SU-DHL-6 (cell line): ENCODE results near the gene C18orf54.

Experiments
- EZH2phosphoT487 ChIP-seq: fragments of 200-600 bp; sonication (generic), shearing (Covaris generic); conservative IDR thresholded peaks from 2 replicates; pipeline ENCODE4 v1.6.1; 2018; ENCODE audit warnings: mild to moderate bottlenecking, antibody characterized with exemption, low read length, moderate library complexity, mixed read lengths
- TF ChIP-seq, protein P1 (sequence below): fragments of 200-600 bp; sonication (generic); IDR thresholded peaks from one replicate; pipeline ENCODE4 v1.5.1; 2017; ENCODE audit warnings: antibody characterized with exemption, mild to moderate bottlenecking, low read length, moderate library complexity; ENCODE audit not compliant: insufficient read depth, poor library complexity, severe bottlenecking

DNA sequence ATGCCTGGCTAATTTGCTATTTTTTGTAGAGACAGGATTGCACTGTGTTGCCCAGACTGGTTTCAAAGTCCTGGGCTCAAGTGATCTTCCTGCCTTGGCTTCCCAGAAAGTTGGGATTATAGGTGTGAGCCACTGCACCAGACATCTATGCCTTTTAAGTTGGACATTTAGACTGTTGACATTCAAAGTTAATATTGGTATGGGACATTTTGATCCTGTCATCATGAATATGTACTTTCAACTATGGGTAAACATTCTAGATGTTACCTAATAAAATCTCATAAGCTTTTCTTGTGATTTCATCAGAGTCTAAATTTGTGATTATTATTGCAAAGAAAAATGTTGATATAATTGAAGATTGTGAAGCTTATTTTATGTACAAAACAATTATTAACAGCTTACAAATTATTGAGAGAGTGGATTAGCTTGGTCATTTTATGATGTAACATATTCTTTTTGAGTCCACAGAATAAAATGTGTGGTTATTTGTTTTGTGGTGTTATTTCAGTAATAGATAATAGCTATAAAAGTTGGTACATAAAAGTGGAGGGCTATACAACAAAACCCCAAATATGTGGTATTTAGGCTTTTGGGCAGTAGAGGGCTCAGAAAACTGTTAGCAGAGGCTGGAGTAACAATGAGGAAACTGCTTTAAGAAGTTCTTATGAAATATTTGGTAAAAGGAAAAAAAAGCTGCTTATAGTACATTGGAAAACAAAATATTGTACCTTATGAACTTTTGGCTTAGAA is 41.5 kb upstream of the C18orf54 start:
- TF ChIP-seq, protein P1, sequence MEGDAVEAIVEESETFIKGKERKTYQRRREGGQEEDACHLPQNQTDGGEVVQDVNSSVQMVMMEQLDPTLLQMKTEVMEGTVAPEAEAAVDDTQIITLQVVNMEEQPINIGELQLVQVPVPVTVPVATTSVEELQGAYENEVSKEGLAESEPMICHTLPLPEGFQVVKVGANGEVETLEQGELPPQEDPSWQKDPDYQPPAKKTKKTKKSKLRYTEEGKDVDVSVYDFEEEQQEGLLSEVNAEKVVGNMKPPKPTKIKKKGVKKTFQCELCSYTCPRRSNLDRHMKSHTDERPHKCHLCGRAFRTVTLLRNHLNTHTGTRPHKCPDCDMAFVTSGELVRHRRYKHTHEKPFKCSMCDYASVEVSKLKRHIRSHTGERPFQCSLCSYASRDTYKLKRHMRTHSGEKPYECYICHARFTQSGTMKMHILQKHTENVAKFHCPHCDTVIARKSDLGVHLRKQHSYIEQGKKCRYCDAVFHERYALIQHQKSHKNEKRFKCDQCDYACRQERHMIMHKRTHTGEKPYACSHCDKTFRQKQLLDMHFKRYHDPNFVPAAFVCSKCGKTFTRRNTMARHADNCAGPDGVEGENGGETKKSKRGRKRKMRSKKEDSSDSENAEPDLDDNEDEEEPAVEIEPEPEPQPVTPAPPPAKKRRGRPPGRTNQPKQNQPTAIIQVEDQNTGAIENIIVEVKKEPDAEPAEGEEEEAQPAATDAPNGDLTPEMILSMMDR, result no peak
- no peak for TF ChIP-seq EZH2phosphoT487
